ENCODE measurements around the gene CORO7. TPM values are rescaled to one million over a fixed set of nuclear protein-coding genes. Genes with fewer than 3 reads are reported as not detected.

CORO7 gene
- polyA plus RNA-seq, 3 donors = 44.7 to 181 (median 68.4) TPM

- no peaks in the 10 kb centered on the region for H3K79me2 ChIP-seq (ENCODE audit: insufficient read depth, low read length)
- no peaks in the 10 kb centered on the region for H3K9me3 ChIP-seq (replicated peaks in 1 of 2; ENCODE audit: control insufficient read depth in 1 of 2, insufficient read depth in 1 of 2, low read length in 2 of 2)
- DNase-seq = no peak
- peaks cover 100% of the 10 kb centered on the region for H4K20me1 ChIP-seq (ENCODE audit: insufficient read depth, low read length)
- TF ChIP-seq, protein P1, sequence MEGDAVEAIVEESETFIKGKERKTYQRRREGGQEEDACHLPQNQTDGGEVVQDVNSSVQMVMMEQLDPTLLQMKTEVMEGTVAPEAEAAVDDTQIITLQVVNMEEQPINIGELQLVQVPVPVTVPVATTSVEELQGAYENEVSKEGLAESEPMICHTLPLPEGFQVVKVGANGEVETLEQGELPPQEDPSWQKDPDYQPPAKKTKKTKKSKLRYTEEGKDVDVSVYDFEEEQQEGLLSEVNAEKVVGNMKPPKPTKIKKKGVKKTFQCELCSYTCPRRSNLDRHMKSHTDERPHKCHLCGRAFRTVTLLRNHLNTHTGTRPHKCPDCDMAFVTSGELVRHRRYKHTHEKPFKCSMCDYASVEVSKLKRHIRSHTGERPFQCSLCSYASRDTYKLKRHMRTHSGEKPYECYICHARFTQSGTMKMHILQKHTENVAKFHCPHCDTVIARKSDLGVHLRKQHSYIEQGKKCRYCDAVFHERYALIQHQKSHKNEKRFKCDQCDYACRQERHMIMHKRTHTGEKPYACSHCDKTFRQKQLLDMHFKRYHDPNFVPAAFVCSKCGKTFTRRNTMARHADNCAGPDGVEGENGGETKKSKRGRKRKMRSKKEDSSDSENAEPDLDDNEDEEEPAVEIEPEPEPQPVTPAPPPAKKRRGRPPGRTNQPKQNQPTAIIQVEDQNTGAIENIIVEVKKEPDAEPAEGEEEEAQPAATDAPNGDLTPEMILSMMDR (IDR thresholded peaks at IDR 0.05) = no peak
- no peak overlapping the region for H3K4me3 ChIP-seq (replicated peaks in 1 of 3; ENCODE audit: low read depth in 2 of 3, low read length in 3 of 3)
- Mint-ChIP-seq H3K27me3 (ENCODE audit: low read depth in 3 of 3) (no peaks in the 10 kb centered on the region), H3K36me3 (peaks cover 56 to 89% of the 10 kb centered on the region in 2 donors), H3K4me3 (no peak overlapping the region), H3K9me3 (no peaks in the 10 kb centered on the region), H3K4me1 (no peaks in the 10 kb centered on the region), H3K27ac (no peak overlapping the region)
- 90% methylated on average over 5 of the region's 8 CpGs for WGBS (ENCODE audit: insufficient coverage)
- H2AFZ ChIP-seq (ENCODE audit: insufficient read depth, low read depth, low read length, poor library complexity, severe bottlenecking) = no peak overlapping the region
- H3K27me3 ChIP-seq (ENCODE audit: control insufficient read depth in 2 of 2, insufficient read depth in 2 of 2, low read length in 2 of 2) = no peaks in the 10 kb centered on the region
- no peak overlapping the region for H3K27ac ChIP-seq (ENCODE audit: low read depth in 1 of 2, low read length in 2 of 2)
- peaks cover 94 to 99% of the 10 kb centered on the region in 2 donors for H3K36me3 ChIP-seq (replicated peaks in 1 of 2; ENCODE audit: control insufficient read depth in 1 of 2, insufficient read depth in 2 of 2, low read length in 2 of 2)
- no peak overlapping the region for H3K4me2 ChIP-seq (replicated peaks; ENCODE audit: extremely low read depth, low read length, poor library complexity, severe bottlenecking)
- H3K9ac ChIP-seq (ENCODE audit: insufficient read depth, low read length, poor library complexity, severe bottlenecking) = no peak overlapping the region
- no peaks in the 10 kb centered on the region for H3K4me1 ChIP-seq (ENCODE audit: control insufficient read depth in 1 of 2, insufficient read depth in 2 of 2, low read length in 2 of 2)
- intact Hi-C loops (cut with micrococcal nuclease) = no loop called here
Observed at GRCh38 chr16:4386451-4386805, 30.0 kb downstream of the CORO7 start.

DNA sequence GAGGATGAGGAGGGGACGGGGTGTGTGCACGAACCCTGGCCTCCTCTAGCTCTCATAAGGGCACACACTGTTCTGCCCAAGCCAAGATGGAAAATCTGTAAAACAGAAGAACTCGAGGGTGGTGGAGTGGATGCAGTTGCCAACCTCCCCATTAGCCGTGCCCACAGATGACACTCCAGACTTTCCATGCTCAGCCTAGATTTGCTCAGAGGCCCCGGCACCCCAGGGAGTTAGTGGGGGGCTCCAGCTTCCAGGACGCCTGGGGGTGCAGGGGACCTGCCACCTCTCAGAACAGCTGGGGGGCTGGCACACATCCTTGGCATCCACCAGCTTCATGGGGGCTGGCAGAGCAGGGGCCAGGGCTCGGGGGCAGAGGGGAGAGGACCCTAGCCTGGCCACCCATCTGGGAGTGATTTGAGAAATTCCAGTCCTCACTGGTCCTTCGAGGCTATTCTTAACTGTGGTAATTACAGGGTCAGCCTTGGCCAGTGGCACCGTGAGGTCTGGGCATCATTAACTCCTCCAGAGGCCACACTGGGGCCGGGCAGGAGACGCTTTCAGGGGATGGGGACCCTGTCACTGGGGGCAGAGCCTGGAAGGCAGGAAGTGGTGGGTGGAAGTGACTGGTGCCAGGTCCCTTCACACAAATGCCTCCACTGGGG, 30.5 kb downstream of the CORO7 start:
- Mint-ChIP-seq H3K36me3 (peaks cover 51 to 86% of the 10 kb centered on the region in 2 donors), H3K4me1 (no peaks in the 10 kb centered on the region), H3K27me3 (ENCODE audit: low read depth in 3 of 3) (no peaks in the 10 kb centered on the region), H3K4me3 (no peak overlapping the region), H3K27ac (peak overlapping the region in 1 of 7 donors; percentile 63), H3K9me3 (no peaks in the 10 kb centered on the region)
- H3K4me3 ChIP-seq (replicated peaks in 1 of 3; ENCODE audit: low read depth in 2 of 3, low read length in 3 of 3) = no peak overlapping the region
- peaks cover 95 to 99% of the 10 kb centered on the region in 2 donors for H3K36me3 ChIP-seq (replicated peaks in 1 of 2; ENCODE audit: control insufficient read depth in 1 of 2, insufficient read depth in 2 of 2, low read length in 2 of 2)
- no peaks in the 10 kb centered on the region for H3K79me2 ChIP-seq (ENCODE audit: insufficient read depth, low read length)
- no peak overlapping the region for H3K27ac ChIP-seq (ENCODE audit: low read depth in 1 of 2, low read length in 2 of 2)
- TF ChIP-seq, protein P1 (IDR thresholded peaks at IDR 0.05) = no peak
- no peaks in the 10 kb centered on the region for H3K9me3 ChIP-seq (replicated peaks in 1 of 2; ENCODE audit: control insufficient read depth in 1 of 2, insufficient read depth in 1 of 2, low read length in 2 of 2)
- no peaks in the 10 kb centered on the region for H3K4me1 ChIP-seq (ENCODE audit: control insufficient read depth in 1 of 2, insufficient read depth in 2 of 2, low read length in 2 of 2)
- WGBS (ENCODE audit: insufficient coverage) = 91% methylated on average over 6 of the region's 11 CpGs
- H2AFZ ChIP-seq (ENCODE audit: insufficient read depth, low read depth, low read length, poor library complexity, severe bottlenecking) = no peak overlapping the region
- intact Hi-C loops (cut with micrococcal nuclease) = no loop called here
- H3K4me2 ChIP-seq (replicated peaks; ENCODE audit: extremely low read depth, low read length, poor library complexity, severe bottlenecking) = no peak overlapping the region
- H3K9ac ChIP-seq (ENCODE audit: insufficient read depth, low read length, poor library complexity, severe bottlenecking) = no peak overlapping the region
- H4K20me1 ChIP-seq (ENCODE audit: insufficient read depth, low read length) = peaks cover 100% of the 10 kb centered on the region
- DNase-seq = no peak
- no peaks in the 10 kb centered on the region for H3K27me3 ChIP-seq (ENCODE audit: control insufficient read depth in 2 of 2, insufficient read depth in 2 of 2, low read length in 2 of 2)

Data from CD14-positive monocyte (primary cell).